ENCODE data around the gene PLAU.

- TF ChIP-seq CTCF (IDR thresholded peaks at IDR 0.05; ENCODE audit: poor library complexity) = no peak
- TF ChIP-seq EZH2phosphoT487 (IDR thresholded peaks at IDR 0.05; ENCODE audit: low read depth, severe bottlenecking, unreplicated experiment) = no peak
These were observed 3.0 kb upstream of the PLAU start for GRCh38 chr10:73907841-73908517.

Data from hepatocyte (in vitro differentiated cells).